Activated B cell treated with CpG ODN at 0.5 μM for 24 hours (primary cell): ENCODE data around the gene IGFL4. TPM values are rescaled to one million over a fixed set of nuclear protein-coding genes. Genes with fewer than 3 reads are reported as not detected.

Source experiments
- ATAC-seq: fragments of 200-7000 bp; cut with Tn5 transposase; one replicate; pipeline ENCODE4 v1.10.0; 2021; ENCODE audit warnings: low read depth, mild to moderate bottlenecking, moderate library complexity
- CTCF ChIA-PET: fragments of 350-600 bp; sonication (Branson Sonifier 250); formaldehyde crosslinking; loops from one replicate; lab custom pipeline; 2021; ENCODE audit warnings: antibody characterized with exemption; lab: Charles Lee
- POLR2A ChIA-PET: fragments of 350-600 bp; sonication (Branson Sonifier 250); formaldehyde crosslinking; loops from one replicate; lab custom pipeline; 2021; ENCODE audit warnings: antibody characterized with exemption; lab: Charles Lee
- DNase-seq: peaks from one replicate; pipeline ENCODE4 v3.0.0; 2022
- H3K27ac Mint-ChIP-seq: one replicate; pipeline ENCODE4 v1.8.0; 2020; ENCODE audit warnings: mixed read lengths
- H3K27me3 Mint-ChIP-seq: one replicate; pipeline ENCODE4 v1.8.0; 2021; ENCODE audit warnings: mixed read lengths
- H3K36me3 Mint-ChIP-seq: one replicate; pipeline ENCODE4 v1.8.0; 2021; ENCODE audit warnings: low read depth, mixed read lengths
- H3K4me1 Mint-ChIP-seq: one replicate; pipeline ENCODE4 v1.8.0; 2021; ENCODE audit warnings: mixed read lengths
- H3K4me3 Mint-ChIP-seq: one replicate; pipeline ENCODE4 v1.8.0; 2020; ENCODE audit warnings: mild to moderate bottlenecking, mixed read lengths
- H3K9me3 Mint-ChIP-seq: one replicate; pipeline ENCODE4 v1.8.0; 2020; ENCODE audit warnings: mixed read lengths
- intact Hi-C: fragments of 100-400 bp; cut with micrococcal nuclease; formaldehyde crosslinking; loops from one replicate; pipeline ENCODE4 v1.15.1; 2024
- total RNA-seq: library from RNA; stranded (reverse); gene quantifications from 2 replicates; pipeline ENCODE4 v1.2.3, GENCODE V29; 2022
- TF ChIP-seq, protein P1 (sequence below): fragments of 200-600 bp; IDR thresholded peaks from one replicate; pipeline ENCODE4 v1.8.0; 2022; ENCODE audit warnings: antibody characterized with exemption, mild to moderate bottlenecking

IGFL4 gene
- total RNA-seq, 1 donor from 2014 or later, result not detected

DNA sequence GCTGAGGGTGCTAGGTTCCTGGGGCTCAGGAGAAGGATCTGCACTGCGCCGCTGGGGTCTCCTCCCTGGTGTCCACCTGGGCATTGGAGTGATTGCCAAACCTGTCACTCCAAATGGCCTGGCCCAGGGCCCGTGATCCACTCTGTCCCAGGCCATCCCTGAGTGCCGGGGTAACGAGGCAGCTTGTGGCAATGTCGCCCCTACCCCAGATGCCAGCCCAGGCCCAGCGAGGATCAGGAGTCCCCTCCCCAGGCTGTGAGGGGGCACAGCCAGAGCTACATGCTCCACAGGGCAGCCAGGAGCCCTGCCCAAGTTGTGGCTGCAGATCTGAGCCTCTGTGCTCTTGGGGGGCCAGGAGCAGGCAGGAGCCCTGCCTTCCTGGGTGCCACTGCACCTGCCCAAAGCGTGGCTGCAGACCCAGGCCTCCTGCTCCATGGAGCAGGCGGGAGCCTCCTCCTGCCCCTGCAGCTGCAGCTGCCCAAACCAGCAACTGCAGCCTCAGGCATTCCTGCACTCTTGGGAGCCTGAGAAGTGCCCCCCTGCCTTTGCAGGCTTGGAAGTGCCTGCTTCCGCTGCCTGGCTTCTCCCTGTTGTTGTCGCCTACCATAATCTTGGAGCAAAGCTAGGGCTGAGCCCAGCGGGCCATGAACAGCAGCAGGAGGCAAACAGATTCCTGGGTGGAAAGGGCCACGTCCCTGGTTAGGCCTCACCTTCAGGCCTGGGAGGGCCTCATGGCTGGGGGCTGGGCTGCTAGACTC, 4.6 kb downstream of the IGFL4 start:
- TF ChIP-seq, protein P1, sequence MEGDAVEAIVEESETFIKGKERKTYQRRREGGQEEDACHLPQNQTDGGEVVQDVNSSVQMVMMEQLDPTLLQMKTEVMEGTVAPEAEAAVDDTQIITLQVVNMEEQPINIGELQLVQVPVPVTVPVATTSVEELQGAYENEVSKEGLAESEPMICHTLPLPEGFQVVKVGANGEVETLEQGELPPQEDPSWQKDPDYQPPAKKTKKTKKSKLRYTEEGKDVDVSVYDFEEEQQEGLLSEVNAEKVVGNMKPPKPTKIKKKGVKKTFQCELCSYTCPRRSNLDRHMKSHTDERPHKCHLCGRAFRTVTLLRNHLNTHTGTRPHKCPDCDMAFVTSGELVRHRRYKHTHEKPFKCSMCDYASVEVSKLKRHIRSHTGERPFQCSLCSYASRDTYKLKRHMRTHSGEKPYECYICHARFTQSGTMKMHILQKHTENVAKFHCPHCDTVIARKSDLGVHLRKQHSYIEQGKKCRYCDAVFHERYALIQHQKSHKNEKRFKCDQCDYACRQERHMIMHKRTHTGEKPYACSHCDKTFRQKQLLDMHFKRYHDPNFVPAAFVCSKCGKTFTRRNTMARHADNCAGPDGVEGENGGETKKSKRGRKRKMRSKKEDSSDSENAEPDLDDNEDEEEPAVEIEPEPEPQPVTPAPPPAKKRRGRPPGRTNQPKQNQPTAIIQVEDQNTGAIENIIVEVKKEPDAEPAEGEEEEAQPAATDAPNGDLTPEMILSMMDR, result no peak
- ChIA-PET POLR2A (no interaction called here), CTCF (interaction anchor here (1.2 kb wide), 1 partner anchor 8 kb away, joined by 3 read pairs; no protein-coding TSS in a partner anchor)
- H3K27me3 Mint-ChIP-seq, result peaks cover 23% of the 10 kb centered on the region
- H3K36me3 Mint-ChIP-seq, result no peaks in the 10 kb centered on the region
- DNase-seq (no peak), ATAC-seq (no peak)
- H3K9me3 Mint-ChIP-seq, result no peaks in the 10 kb centered on the region
- H3K4me3 Mint-ChIP-seq, result no peak overlapping the region
- H3K27ac Mint-ChIP-seq, result no peak overlapping the region
- no peaks in the 10 kb centered on the region for H3K4me1 Mint-ChIP-seq
- intact Hi-C loops, result no loop called here

DNA sequence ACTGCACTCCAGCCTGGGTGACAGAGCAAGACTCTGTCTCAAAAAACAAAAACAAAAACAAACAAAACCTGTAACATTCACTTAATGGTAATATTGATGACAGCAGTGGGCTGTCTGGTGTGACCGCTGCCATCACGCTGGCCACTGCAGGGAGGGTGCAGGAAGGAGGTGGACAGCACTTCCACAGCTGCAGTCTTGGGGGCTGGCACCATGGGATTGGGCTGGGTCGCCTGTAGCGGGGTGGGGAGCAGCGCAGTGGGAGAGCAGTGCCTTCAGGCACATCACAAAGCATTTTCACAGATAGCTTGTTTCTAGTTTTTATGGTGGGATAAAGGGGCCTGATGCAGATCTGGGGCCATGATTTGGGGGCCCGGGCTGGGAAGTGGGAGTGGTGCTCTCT, 5.3 kb downstream of the IGFL4 start:
- no peak for DNase-seq
- ChIA-PET POLR2A (no interaction called here), CTCF (no interaction called here)
- Mint-ChIP-seq H3K9me3 (no peaks in the 10 kb centered on the region), H3K36me3 (no peaks in the 10 kb centered on the region), H3K27me3 (peaks cover 17% of the 10 kb centered on the region), H3K4me1 (no peaks in the 10 kb centered on the region), H3K27ac (no peak overlapping the region), H3K4me3 (no peak overlapping the region)
- TF ChIP-seq, protein P1, result no peak
- no peak for ATAC-seq
- intact Hi-C loops, result no loop called here

DNA sequence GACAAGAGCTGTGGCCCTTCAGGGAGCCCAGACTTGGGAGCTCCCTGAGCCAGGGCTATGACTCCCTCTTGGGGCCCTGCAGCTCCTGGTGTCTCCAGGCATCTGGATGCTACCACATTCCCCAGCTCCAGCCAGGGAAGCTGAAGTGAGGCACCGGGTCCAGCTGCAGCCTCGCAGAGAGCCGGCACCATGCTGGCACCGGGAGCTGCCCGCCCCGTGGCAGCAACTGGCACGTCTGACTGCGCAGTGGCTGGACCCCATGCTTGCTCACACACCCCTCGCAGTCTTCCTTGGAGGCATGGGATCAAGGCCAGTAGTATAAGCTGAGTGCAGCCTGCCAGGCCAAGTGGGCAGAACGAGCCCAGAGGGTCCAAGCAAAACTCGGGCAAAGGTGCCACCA, 7.4 kb downstream of the IGFL4 start:
- Mint-ChIP-seq H3K9me3 (no peaks in the 10 kb centered on the region), H3K4me3 (no peak overlapping the region), H3K36me3 (no peaks in the 10 kb centered on the region), H3K27ac (no peak overlapping the region), H3K27me3 (peaks cover 11% of the 10 kb centered on the region), H3K4me1 (peaks cover 3% of the 10 kb centered on the region)
- intact Hi-C loops, result no loop called here
- CTCF ChIA-PET, result no interaction called here
- ATAC-seq (no peak), DNase-seq (no peak)
- POLR2A ChIA-PET, result no interaction called here
- TF ChIP-seq, protein P1, result no peak

DNA sequence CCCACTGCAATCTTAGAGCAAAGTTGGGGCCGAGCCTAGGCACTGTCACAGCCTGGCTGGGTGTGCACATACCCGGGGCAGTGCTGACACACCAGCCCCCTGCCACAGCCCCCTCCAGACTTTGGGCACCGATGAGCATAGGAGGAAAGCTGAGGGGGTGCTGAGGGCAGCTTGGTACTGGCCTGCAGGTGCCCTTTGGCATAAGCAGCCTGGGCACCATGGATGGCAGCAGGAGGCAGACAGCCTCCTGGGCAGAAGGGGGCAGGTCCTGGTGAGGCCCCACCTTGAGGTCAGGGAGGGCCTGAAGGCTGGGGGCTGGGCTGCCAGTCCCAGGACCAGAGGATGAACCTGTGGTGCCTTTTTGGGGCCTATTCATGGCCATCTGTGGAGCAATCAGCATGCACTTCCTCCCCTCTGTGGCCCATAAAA, 8.2 kb downstream of the IGFL4 start:
- Mint-ChIP-seq H3K4me3 (no peak overlapping the region), H3K36me3 (no peaks in the 10 kb centered on the region), H3K4me1 (peaks cover 3% of the 10 kb centered on the region), H3K27ac (no peak overlapping the region), H3K27me3 (peaks cover 11% of the 10 kb centered on the region), H3K9me3 (no peaks in the 10 kb centered on the region)
- TF ChIP-seq, protein P1, result no peak
- ATAC-seq (no peak), DNase-seq (no peak)
- ChIA-PET POLR2A (no interaction called here), CTCF (no interaction called here)
- intact Hi-C loops, result no loop called here

DNA sequence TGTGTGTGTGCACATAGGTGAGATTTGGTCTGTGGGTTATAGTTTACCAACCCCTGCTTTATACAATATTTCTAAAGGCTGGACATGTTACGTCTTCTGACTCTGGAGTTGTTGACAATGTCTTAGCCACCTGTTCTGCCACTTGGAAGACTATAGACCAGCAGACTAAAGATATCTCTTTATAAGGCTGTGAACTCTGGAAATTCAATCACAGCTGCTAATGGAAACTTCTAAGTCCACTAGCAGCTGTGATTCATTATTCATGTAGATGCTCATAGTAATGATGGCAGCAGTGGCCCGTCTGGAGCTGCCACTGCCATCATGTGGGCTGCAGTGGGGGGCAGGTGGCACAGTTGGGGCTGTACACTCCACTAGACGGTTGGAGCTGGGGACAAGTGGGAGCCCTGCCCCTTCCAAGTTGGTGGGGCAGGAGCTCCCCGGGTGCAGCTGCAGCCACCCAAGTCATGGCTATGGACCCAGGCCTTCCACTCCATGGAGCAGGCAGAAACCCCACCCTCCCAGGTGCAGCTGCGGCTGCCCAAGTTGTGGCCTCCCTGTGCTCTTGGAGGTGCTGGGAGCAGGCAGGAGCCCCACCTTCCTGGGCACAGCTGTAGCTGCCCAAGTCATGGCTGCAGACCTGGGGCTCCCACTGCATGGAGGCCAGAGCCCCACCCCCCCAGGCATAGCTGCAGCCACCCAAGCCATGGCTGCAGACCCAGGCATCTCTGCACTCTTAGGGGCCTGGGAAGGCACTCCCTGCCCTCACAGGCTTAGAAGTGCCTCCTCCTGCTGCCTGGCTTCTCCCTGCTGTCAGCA, 8.8 kb downstream of the IGFL4 start:
- Mint-ChIP-seq H3K36me3 (no peaks in the 10 kb centered on the region), H3K4me1 (peaks cover 3% of the 10 kb centered on the region), H3K9me3 (no peaks in the 10 kb centered on the region), H3K4me3 (no peak overlapping the region), H3K27ac (no peak overlapping the region), H3K27me3 (peaks cover 11% of the 10 kb centered on the region)
- ATAC-seq (no peak), DNase-seq (no peak)
- TF ChIP-seq, protein P1, result no peak
- POLR2A ChIA-PET, result no interaction called here
- intact Hi-C loops, result no loop called here
- CTCF ChIA-PET, result no interaction called here
